Spleen (tissue), 11 donors: ENCODE data around the gene SCFD2. TPM values are rescaled to one million over a fixed set of nuclear protein-coding genes. Genes with fewer than 3 reads are reported as not detected.

ENCODE experiments used
- DNase-seq: peaks from one replicate; pipeline ENCODE4 v3.0.0-alpha.2; 2020
- H3K27ac ChIP-seq, 8 donors: fragments of 200-600 bp; sonication (generic) in 7 of 8; 1 replicate in 4 of 8; 2 replicates in 4 of 8; pipeline versions ENCODE4 v1.5.0 to v1.8.0; 2016 to 2021; ENCODE audit warnings: inconsistent platforms in 4 of 8, mild to moderate bottlenecking in 4 of 8, moderate library complexity in 1 of 8
- H3K27me3 ChIP-seq, 7 donors: fragments of 200-600 bp; sonication (generic) in 6 of 7; replicated peaks in 1 of 7; 1 replicate in 4 of 7; 2 replicates in 3 of 7; pipeline versions ENCODE4 v1.5.0 to v1.8.0; 2016 to 2021; ENCODE audit warnings: inconsistent platforms in 3 of 7, mild to moderate bottlenecking in 1 of 7
- H3K36me3 ChIP-seq, 6 donors: fragments of 200-600 bp; sonication (generic) in 5 of 6; 1 replicate in 4 of 6; 2 replicates in 2 of 6; pipeline versions ENCODE4 v1.5.0 to v1.8.0; 2016 to 2021; ENCODE audit warnings: inconsistent platforms in 2 of 6
- H3K4me1 ChIP-seq, 6 donors: fragments of 200-600 bp; sonication (generic) in 5 of 6; 1 replicate in 3 of 6; 2 replicates in 3 of 6; pipeline versions ENCODE4 v1.5.0 to v1.8.0; 2016 to 2021; ENCODE audit warnings: inconsistent platforms in 3 of 6
- H3K4me3 ChIP-seq, 8 donors: fragments of 200-600 bp; sonication (generic) in 7 of 8; 1 replicate in 4 of 8; 2 replicates in 4 of 8; pipeline versions ENCODE4 v1.5.0 to v1.8.0; 2016 to 2021; ENCODE audit warnings: inconsistent platforms in 4 of 8, mild to moderate bottlenecking in 4 of 8, moderate library complexity in 2 of 8
- H3K9me3 ChIP-seq, 8 donors: fragments of 200-600 bp; sonication (generic) in 7 of 8; 1 replicate in 4 of 8; 2 replicates in 4 of 8; pipeline versions ENCODE4 v1.5.0 to v1.8.0; 2016 to 2021; ENCODE audit warnings: inconsistent platforms in 4 of 8
- POLR2A ChIP-seq, 3 donors: fragments of 450-650 bp; IDR thresholded peaks; one replicate each; pipeline ENCODE4 v1.5.1; 2017; ENCODE audit warnings: antibody characterized with exemption in 3 of 3, mild to moderate bottlenecking in 1 of 3
- POLR2AphosphoS5 ChIP-seq, 3 donors: sonication (generic); formaldehyde crosslinking; IDR thresholded peaks; one replicate each; pipeline ENCODE4 v1.5.1; 2017; ENCODE audit warnings: antibody characterized with exemption in 3 of 3
- WGBS, 5 donors: extraction: QIAGEN DNeasy Blood & Tissue Kit in 3 of 5; methylation state at CpG; one replicate each; pipeline versions ENCODE4 v1.1.5 to v1.1.7; 2013 to 2018; 5-methylcytosine and 5-hydroxymethylcytosine counted together
- intact Hi-C: fragments of 100-400 bp; cut with DNase I; formaldehyde crosslinking; loops from one replicate; pipeline ENCODE4 v1.15.0; 2023; ENCODE audit warnings: low total_unique reads
- polyA plus RNA-seq, 3 donors: library from polyadenylated mRNA; stranded (reverse); fragments of 200-250 nt; gene quantifications; one replicate each; pipeline ENCODE4 v1.2.1, GENCODE V29; 2013
- total RNA-seq, 7 donors: library from RNA; depleted of rRNA in 3 of 7; stranded (reverse); fragments of >200 nt in 3 of 7; fragmentation: NEBNext Ultra II Directional in 4 of 7; extraction: Animal tissue kit (Norgen Biotek cat#: 25700) in 4 of 7; gene quantifications; one replicate each; pipeline versions ENCODE4 v1.1.0 to v1.2.1, GENCODE V29; 2016 to 2021
- TF ChIP-seq, protein P1 (sequence below), 11 experiments: fragments of 200-600 bp in 7 of 11; fragments of 450-650 bp in 4 of 11; sonication (generic) in 4 of 11; IDR thresholded peaks in 8 of 11; conservative IDR thresholded peaks in 3 of 11; 1 replicate in 7 of 11; 2 replicates in 4 of 11; pipeline versions ENCODE4 v1.4.0 to v1.8.0; 2016 to 2021; ENCODE audit warnings: antibody characterized with exemption in 11 of 11, inconsistent platforms in 4 of 11, mild to moderate bottlenecking in 1 of 11
- donor health status: healthy with polysubstance abuse.
- donor health status: DM: no; HTN: no; CAD: no; lungs with moderate emphysema.
- donor health status: DM: no; HTN: no; CAD: no.
- donor health status: Bipolar disorder and iron deficiency.
- donor health status: healthy.
- donor health status: DM: no; HTN: no; CAD: no.
- donor health status: DM: yes; HTN: yes; CAD: no.

The SCFD2 gene
- total and polyA plus RNA-seq, 10 donors: 3.6 to 42.1 (median 21.1) TPM

DNA sequence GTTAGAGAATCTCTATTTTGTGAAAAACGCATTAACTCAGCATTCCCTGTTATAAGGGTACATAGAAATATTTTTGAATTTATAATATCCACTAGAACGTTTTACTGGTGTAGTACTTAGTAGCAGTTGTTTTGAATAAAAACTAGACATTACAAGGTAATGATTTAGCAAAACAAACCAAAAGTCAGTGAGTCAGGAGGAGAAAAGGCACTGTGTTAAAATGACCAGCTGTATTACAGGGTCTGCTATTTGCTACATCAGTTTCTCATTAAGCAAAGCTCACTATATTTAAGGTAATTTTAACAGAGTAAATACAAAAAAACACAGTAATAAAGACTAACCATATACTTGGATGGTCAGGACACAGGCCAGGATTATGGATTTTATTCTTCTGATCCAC, 351.0 kb downstream of the SCFD2 start:
- no peaks in the 10 kb centered on the region for H3K9me3 ChIP-seq
- H3K27me3 ChIP-seq: no peaks in the 10 kb centered on the region
- intact Hi-C loops: no loop called here
- no peaks in the 10 kb centered on the region for H3K36me3 ChIP-seq
- H3K4me1 ChIP-seq: peaks cover 7 to 62% (median 28%) of the 10 kb centered on the region in 6 donors
- 47 to 85% (median 65%) methylated on average over 2 of the region's 2 CpGs for WGBS, 5 donors
- H3K27ac ChIP-seq: no peak overlapping the region
- H3K4me3 ChIP-seq: no peak overlapping the region
- TF ChIP-seq, protein P1, sequence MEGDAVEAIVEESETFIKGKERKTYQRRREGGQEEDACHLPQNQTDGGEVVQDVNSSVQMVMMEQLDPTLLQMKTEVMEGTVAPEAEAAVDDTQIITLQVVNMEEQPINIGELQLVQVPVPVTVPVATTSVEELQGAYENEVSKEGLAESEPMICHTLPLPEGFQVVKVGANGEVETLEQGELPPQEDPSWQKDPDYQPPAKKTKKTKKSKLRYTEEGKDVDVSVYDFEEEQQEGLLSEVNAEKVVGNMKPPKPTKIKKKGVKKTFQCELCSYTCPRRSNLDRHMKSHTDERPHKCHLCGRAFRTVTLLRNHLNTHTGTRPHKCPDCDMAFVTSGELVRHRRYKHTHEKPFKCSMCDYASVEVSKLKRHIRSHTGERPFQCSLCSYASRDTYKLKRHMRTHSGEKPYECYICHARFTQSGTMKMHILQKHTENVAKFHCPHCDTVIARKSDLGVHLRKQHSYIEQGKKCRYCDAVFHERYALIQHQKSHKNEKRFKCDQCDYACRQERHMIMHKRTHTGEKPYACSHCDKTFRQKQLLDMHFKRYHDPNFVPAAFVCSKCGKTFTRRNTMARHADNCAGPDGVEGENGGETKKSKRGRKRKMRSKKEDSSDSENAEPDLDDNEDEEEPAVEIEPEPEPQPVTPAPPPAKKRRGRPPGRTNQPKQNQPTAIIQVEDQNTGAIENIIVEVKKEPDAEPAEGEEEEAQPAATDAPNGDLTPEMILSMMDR (IDR thresholded peaks at IDR 0.05 in 8 of 11, conservative IDR thresholded peaks at IDR 0.05 in 3 of 11): no peak
- TF ChIP-seq POLR2A (IDR thresholded peaks at IDR 0.05): no peak
- TF ChIP-seq POLR2AphosphoS5 (IDR thresholded peaks at IDR 0.05): no peak
- DNase-seq: no peak

DNA sequence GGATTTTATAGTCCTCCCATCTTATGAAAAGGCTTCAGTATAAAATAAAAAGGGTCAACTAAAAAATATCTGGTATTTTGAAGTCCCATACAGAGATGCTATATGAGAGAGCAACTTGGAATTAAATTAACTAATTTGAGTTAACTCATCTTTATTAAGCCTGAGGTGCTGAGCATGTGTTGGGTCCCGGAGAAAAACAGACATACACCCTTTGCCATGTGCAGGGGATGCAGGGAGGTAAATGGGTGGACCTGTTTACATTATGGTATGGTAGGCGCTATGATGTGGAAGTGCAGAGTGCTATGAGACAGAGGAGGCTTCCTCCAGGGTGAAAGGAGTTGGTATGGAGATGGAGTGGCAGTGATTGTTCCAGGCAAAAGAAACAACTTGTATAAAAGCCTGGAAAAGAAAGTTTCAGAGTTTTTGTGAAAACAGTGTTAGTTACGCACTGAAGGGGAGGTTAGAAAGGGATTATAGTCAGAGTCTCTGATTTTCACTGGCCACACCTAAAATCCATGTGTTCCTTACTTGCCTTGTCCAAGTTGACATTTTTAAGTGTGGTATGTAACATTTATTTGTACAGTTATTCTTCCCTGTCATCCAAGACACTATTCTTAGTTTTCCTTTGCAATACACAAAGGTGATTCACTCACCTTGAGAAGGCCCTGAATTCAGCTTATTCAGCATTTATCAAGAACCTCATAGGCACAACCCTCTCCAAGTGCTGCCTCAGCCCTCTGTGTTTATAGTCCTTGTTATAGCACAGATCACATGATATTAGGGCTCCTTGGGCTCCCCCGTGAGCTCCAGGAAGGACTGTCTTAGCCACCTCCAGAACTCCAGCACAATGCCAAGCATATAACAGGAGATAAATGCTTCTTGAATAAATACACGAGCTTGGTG, 351.7 kb downstream of the SCFD2 start:
- no peaks in the 10 kb centered on the region for H3K27me3 ChIP-seq
- intact Hi-C loops: no loop called here
- H3K4me1 ChIP-seq: peaks cover 7 to 63% (median 31%) of the 10 kb centered on the region in 6 donors
- H3K36me3 ChIP-seq: no peaks in the 10 kb centered on the region
- peak overlapping the region in 1 of 8 donors; percentile 77 for H3K27ac ChIP-seq
- no peak overlapping the region for H3K4me3 ChIP-seq
- 84 to 91% (median 90%) methylated on average over 5 of the region's 5 CpGs for WGBS, 5 donors
- TF ChIP-seq POLR2AphosphoS5 (IDR thresholded peaks at IDR 0.05) (no peak), POLR2A (IDR thresholded peaks at IDR 0.05) (no peak)
- TF ChIP-seq, protein P1 (IDR thresholded peaks at IDR 0.05 in 8 of 11, conservative IDR thresholded peaks at IDR 0.05 in 3 of 11): no peak
- no peaks in the 10 kb centered on the region for H3K9me3 ChIP-seq
- DNase-seq: no peak

DNA sequence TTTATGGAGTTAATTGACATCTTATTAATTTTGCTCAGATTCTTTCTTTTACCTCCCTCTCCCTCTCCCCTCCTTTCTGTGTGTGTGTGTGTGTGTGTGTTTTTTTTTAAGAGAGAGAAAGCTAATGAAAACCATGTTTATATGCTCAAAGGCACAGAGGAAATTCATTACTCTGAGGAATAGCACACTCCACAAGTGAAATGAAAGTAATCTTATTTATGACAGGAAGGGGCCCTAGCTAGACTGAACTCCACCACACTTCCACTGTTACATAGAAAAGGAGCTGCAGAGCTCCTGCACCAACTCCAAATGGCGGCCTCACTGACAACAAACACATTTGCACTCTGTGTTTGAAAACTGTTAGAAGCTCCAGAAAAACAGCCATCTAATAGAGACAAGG, 353.1 kb downstream of the SCFD2 start:
- H3K27me3 ChIP-seq: no peaks in the 10 kb centered on the region
- H3K36me3 ChIP-seq: no peaks in the 10 kb centered on the region
- peaks cover 7 to 62% (median 35%) of the 10 kb centered on the region in 6 donors for H3K4me1 ChIP-seq
- no peak for DNase-seq
- H3K4me3 ChIP-seq: no peak overlapping the region
- H3K27ac ChIP-seq: peak overlapping the region in 6 of 8 donors; percentile 23 to 77 (median 50)
- H3K9me3 ChIP-seq: no peaks in the 10 kb centered on the region
- intact Hi-C loops: no loop called here
- TF ChIP-seq, protein P1 (IDR thresholded peaks at IDR 0.05 in 8 of 11, conservative IDR thresholded peaks at IDR 0.05 in 3 of 11): no peak
- no peak for TF ChIP-seq POLR2AphosphoS5 (IDR thresholded peaks at IDR 0.05)
- no peak for TF ChIP-seq POLR2A (IDR thresholded peaks at IDR 0.05)
- WGBS, 5 donors: 6 to 32% (median 17%) methylated on average over 1 of the region's 1 CpG

DNA sequence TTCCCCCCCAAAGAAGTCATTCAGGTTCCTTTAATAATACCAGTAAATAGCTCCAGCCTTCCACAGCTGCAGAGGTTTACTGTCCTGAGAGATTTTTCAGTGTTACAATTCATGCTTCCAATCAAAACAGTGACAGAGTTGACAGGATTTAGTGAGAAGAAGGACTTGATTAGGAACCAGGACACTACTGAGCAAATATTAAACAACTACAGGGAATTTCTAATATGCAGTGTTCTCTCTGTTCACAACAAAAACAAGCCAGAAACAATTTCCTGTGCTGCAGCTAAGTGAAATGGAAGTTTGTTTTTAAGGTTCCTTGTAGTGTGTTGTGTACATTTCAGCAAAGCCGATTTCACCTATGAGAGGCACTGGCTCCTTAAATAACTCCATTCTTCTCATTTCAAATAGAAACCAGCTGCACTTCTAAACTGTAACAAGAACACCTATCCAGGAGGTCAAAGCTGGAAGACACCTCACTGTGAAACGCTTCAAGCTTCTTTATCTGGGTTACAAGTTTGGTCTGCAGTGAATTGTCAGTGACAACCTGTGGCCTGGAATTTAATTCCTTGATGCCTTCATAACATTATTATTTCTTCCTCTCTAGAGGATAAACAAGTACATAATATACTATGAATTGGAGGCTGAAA, 354.5 kb downstream of the SCFD2 start:
- Histone ChIP-seq H3K4me1 (peaks cover 7 to 71% (median 37%) of the 10 kb centered on the region in 6 donors), H3K27ac (peak overlapping the region in 4 of 8 donors; percentile 41 to 77 (median 50)), H3K9me3 (no peaks in the 10 kb centered on the region), H3K4me3 (no peak overlapping the region), H3K27me3 (no peaks in the 10 kb centered on the region), H3K36me3 (no peaks in the 10 kb centered on the region)
- intact Hi-C loops: no loop called here
- no peak for TF ChIP-seq POLR2A (IDR thresholded peaks at IDR 0.05)
- TF ChIP-seq, protein P1 (IDR thresholded peaks at IDR 0.05 in 8 of 11, conservative IDR thresholded peaks at IDR 0.05 in 3 of 11): no peak
- no peak for TF ChIP-seq POLR2AphosphoS5 (IDR thresholded peaks at IDR 0.05)
- WGBS, 5 donors: 43 to 54% (median 48%) methylated on average over 2 of the region's 2 CpGs
- no peak for DNase-seq
